HEK293 (cell line): ENCODE measurements around the gene TRAF2.

ENCODE experiments used
- CTCF ChIA-PET: fragments of 350-600 bp; formaldehyde crosslinking; extraction: SDS; loops from one replicate; lab custom pipeline; 2021; ENCODE audit warnings: antibody characterized with exemption; lab: Yijun Ruan, JAX
- POLR2A ChIA-PET: fragments of 300-600 bp; formaldehyde crosslinking; extraction: SDS; loops from one replicate; lab custom pipeline; 2020; ENCODE audit warnings: antibody characterized with exemption, inconsistent platforms; lab: Yijun Ruan, JAX
- H3K27ac ChIP-seq: fragments of 200-500 bp; sonication (Bioruptor generic); 2 replicates; pipeline ENCODE4 v1.5.1; 2014; ENCODE audit warnings: low read depth, low read length, control low read depth, inconsistent platforms; ENCODE audit errors: extremely low read depth
- H3K36me3 ChIP-seq, 2 experiments: fragments of 200-500 bp in 1 of 2; sonication (Bioruptor generic) in 1 of 2; 1 replicate in 1 of 2; 2 replicates in 1 of 2; pipeline ENCODE4 v1.5.1; 2014 to 2017; ENCODE audit warnings: inconsistent platforms in 2 of 2, low read length in 2 of 2; ENCODE audit not compliant: control insufficient read depth in 2 of 2, insufficient read depth in 1 of 2
- H3K4me1 ChIP-seq: fragments of 200-500 bp; sonication (Bioruptor generic); 2 replicates; pipeline ENCODE4 v1.5.1; 2014; ENCODE audit warnings: mild to moderate bottlenecking, low read length, inconsistent platforms; ENCODE audit not compliant: control insufficient read depth, insufficient read depth
- H3K4me3 ChIP-seq: 2 replicates; pipeline ENCODE4 v1.5.1; 2011; ENCODE audit warnings: low read depth, mild to moderate bottlenecking, control low read depth, low read length, moderate library complexity
- H3K9me3 ChIP-seq: fragments of 200-500 bp; sonication (Bioruptor generic); 2 replicates; pipeline ENCODE4 v1.5.1; 2014; ENCODE audit warnings: low read depth, low read length, inconsistent platforms; ENCODE audit not compliant: control insufficient read depth, insufficient read depth
- BCL6B ChIP-seq: fragments of 450-650 bp; formaldehyde crosslinking; IDR thresholded peaks from 2 replicates; pipeline ENCODE4 v1.5.1; 2017; ENCODE audit warnings: missing biosample characterization, missing genetic modification characterization
- EGR2 ChIP-seq: fragments of 450-650 bp; formaldehyde crosslinking; IDR thresholded peaks from 2 replicates; pipeline ENCODE4 v1.5.1; 2016; ENCODE audit warnings: low read depth, missing biosample characterization, missing genetic modification characterization
- GLI2 ChIP-seq: fragments of 450-650 bp; formaldehyde crosslinking; IDR thresholded peaks from 2 replicates; pipeline ENCODE4; 2017; ENCODE audit warnings: missing biosample characterization, missing genetic modification characterization, low read depth, borderline replicate concordance
- HIC1 ChIP-seq: fragments of 450-650 bp; formaldehyde crosslinking; IDR thresholded peaks from 2 replicates; pipeline ENCODE4 v1.5.1; 2016; ENCODE audit warnings: missing biosample characterization, missing genetic modification characterization
- HOXA7 ChIP-seq: sonication (generic); formaldehyde crosslinking; IDR thresholded peaks from 2 replicates; pipeline ENCODE4 v1.8.1; 2022; ENCODE audit warnings: missing genetic modification reagents, borderline replicate concordance
- INSM2 ChIP-seq: fragments of 450-650 bp; formaldehyde crosslinking; IDR thresholded peaks from 2 replicates; pipeline ENCODE4 v1.5.1; 2016; ENCODE audit warnings: missing biosample characterization, missing genetic modification characterization
- KLF17 ChIP-seq: fragments of 450-650 bp; formaldehyde crosslinking; IDR thresholded peaks from 2 replicates; pipeline ENCODE4 v1.5.1; 2016; ENCODE audit warnings: missing biosample characterization, missing genetic modification characterization
- PATZ1 ChIP-seq: fragments of 450-650 bp; formaldehyde crosslinking; IDR thresholded peaks from 2 replicates; pipeline ENCODE4 v1.5.1; 2016; ENCODE audit warnings: missing biosample characterization, missing genetic modification characterization
- PBX3 ChIP-seq: sonication (generic); formaldehyde crosslinking; IDR thresholded peaks from 2 replicates; pipeline ENCODE4 v1.8.1; 2022; ENCODE audit warnings: mild to moderate bottlenecking, moderate library complexity, missing genetic modification reagents
- SP2 ChIP-seq: fragments of 450-650 bp; formaldehyde crosslinking; IDR thresholded peaks from 2 replicates; pipeline ENCODE4 v1.5.1; 2016; ENCODE audit warnings: missing biosample characterization, missing genetic modification characterization
- SP3 ChIP-seq: fragments of 450-650 bp; formaldehyde crosslinking; IDR thresholded peaks from 2 replicates; pipeline ENCODE4 v1.5.1; 2016; ENCODE audit warnings: missing biosample characterization, missing genetic modification characterization
- SP7 ChIP-seq: fragments of 450-650 bp; formaldehyde crosslinking; IDR thresholded peaks from 2 replicates; pipeline ENCODE4 v1.5.1; 2016; ENCODE audit warnings: missing biosample characterization, missing genetic modification characterization
- ZBTB1 ChIP-seq: fragments of 450-650 bp; formaldehyde crosslinking; IDR thresholded peaks from 2 replicates; pipeline ENCODE4 v1.5.1; 2016; ENCODE audit warnings: missing biosample characterization, missing genetic modification characterization
- ZNF10 ChIP-seq: fragments of 450-650 bp; formaldehyde crosslinking; IDR thresholded peaks from 2 replicates; pipeline ENCODE4 v1.5.1; 2017; ENCODE audit warnings: missing biosample characterization, missing genetic modification characterization
- ZNF155 ChIP-seq: fragments of 450-650 bp; formaldehyde crosslinking; IDR thresholded peaks from 2 replicates; pipeline ENCODE4 v1.5.1; 2016; ENCODE audit warnings: missing biosample characterization, missing genetic modification characterization
- ZNF211 ChIP-seq: fragments of 450-650 bp; formaldehyde crosslinking; IDR thresholded peaks from 2 replicates; pipeline ENCODE4 v1.5.1; 2016; ENCODE audit warnings: low read depth, missing biosample characterization, missing genetic modification characterization
- ZNF280D ChIP-seq: fragments of 450-650 bp; formaldehyde crosslinking; IDR thresholded peaks from 2 replicates; pipeline ENCODE4 v1.5.1; 2016; ENCODE audit warnings: missing biosample characterization, missing genetic modification characterization
- ZNF335 ChIP-seq: fragments of 450-650 bp; formaldehyde crosslinking; conservative IDR thresholded peaks from 2 replicates; pipeline ENCODE4 v1.5.1; 2016; ENCODE audit warnings: missing biosample characterization, missing genetic modification characterization
- ZNF350 ChIP-seq: fragments of 450-650 bp; formaldehyde crosslinking; IDR thresholded peaks from 2 replicates; pipeline ENCODE4 v1.5.0; 2017; ENCODE audit warnings: missing biosample characterization, mild to moderate bottlenecking, missing genetic modification characterization
- ZNF600 ChIP-seq: fragments of 450-650 bp; formaldehyde crosslinking; IDR thresholded peaks from 2 replicates; pipeline ENCODE4 v1.5.1; 2016; ENCODE audit warnings: missing biosample characterization, missing genetic modification characterization
- ZNF692 ChIP-seq: fragments of 450-650 bp; formaldehyde crosslinking; IDR thresholded peaks from 2 replicates; pipeline ENCODE4 v1.5.1; 2016; ENCODE audit warnings: missing biosample characterization, missing genetic modification characterization
- ZNF785 ChIP-seq: fragments of 450-650 bp; formaldehyde crosslinking; IDR thresholded peaks from 2 replicates; pipeline ENCODE4 v1.5.1; 2016; ENCODE audit warnings: missing biosample characterization, missing genetic modification characterization

The TRAF2 gene

GRCh38 chr9:136885950-136886578 is at the start of gene TRAF2:
Gene TRAF2, plus strand, starts transcription at chr9:136886516. Its CDS starts 12,225 bp downstream, at chr9:136898741.
- peak within 1 kb of the TSS; percentile 86; the same call in 1 of the 2 replicates for H3K27ac ChIP-seq
- H3K9me3 ChIP-seq: no peaks in the 10 kb centered on the region
- peaks cover 3 to 15% of the 10 kb centered on the region in 2 experiments; a peak in 2 of 3 replicates for H3K36me3 ChIP-seq
- ChIA-PET CTCF (interaction anchor here (0.7 to 1.1 kb wide), 4 partner anchors 9 to 191 kb away, joined by 3 to 4 read pairs (median 4); partner anchors contain the start of genes C8G, FBXW5 and UAP1L1), POLR2A (interaction anchor here (0.6 to 1.9 kb wide), 23 partner anchors 11 to 245 kb away, joined by 3 to 15 read pairs (median 4); partner anchors contain the start of genes AJM1, EDF1, PAXX and RABL6)
- no peaks in the 10 kb centered on the region for H3K4me1 ChIP-seq
- peak within 1 kb of the TSS; percentile 81 for H3K4me3 ChIP-seq
- TF ChIP-seq EGR2 (tag by site-specific recombination) (peak; percentile 76), ZBTB1 (0 out of 2 replicates have a peak, but pooled peaks have one; percentile 59), HIC1 (tag by site-specific recombination) (peak; percentile 78), ZNF350 (tag by site-specific recombination) (no peak), ZNF335 (peak; percentile 43; the same call in 1 of the 2 replicates), SP7 (peak; percentile 31; the same call in 1 of the 2 replicates), ZNF785 (tag by site-specific recombination) (0 out of 2 replicates have a peak, but pooled peaks have one; percentile 13), GLI2 (tag by site-specific recombination) (no peak), ZNF211 (tag by site-specific recombination) (no peak), INSM2 (tag by site-specific recombination) (no peak), ZNF280D (tag by site-specific recombination) (no peak), SP2 (tag by site-specific recombination) (peak; percentile 99), ZNF10 (tag by site-specific recombination) (0 out of 2 replicates have a peak, but pooled peaks have one; percentile 45), ZNF155 (tag by site-specific recombination) (no peak), ZNF600 (tag by site-specific recombination) (no peak), KLF17 (tag by site-specific recombination) (peak; percentile 63; the same call in 1 of the 2 replicates), ZNF692 (tag by site-specific recombination) (peak; percentile 76; the same call in 1 of the 2 replicates), PATZ1 (peak; percentile 48; the same call in 1 of the 2 replicates), BCL6B (tag by site-specific recombination) (no peak), PBX3 (CRISPR knock-in tag) (peak; percentile 100), HOXA7 (CRISPR knock-in tag) (no peak), SP3 (tag by site-specific recombination) (peak; percentile 88)
